Vagina (tissue), 2 donors: ENCODE data around the gene RFXAP.

Experiments used
- POLR2A ChIP-seq, 2 donors: fragments of 450-650 bp; IDR thresholded peaks; one replicate each; pipeline ENCODE4 v1.6.1; 2017; ENCODE audit warnings: antibody characterized with exemption in 2 of 2, mild to moderate bottlenecking in 2 of 2, moderate library complexity in 2 of 2
- TF ChIP-seq, protein P1 (sequence below), 3 experiments: fragments of 450-650 bp in 2 of 3; fragments of 200-600 bp in 1 of 3; sonication (generic) in 1 of 3; IDR thresholded peaks; one replicate each; pipeline ENCODE4 v1.5.1; 2017 to 2019; ENCODE audit warnings: antibody characterized with exemption in 3 of 3, mild to moderate bottlenecking in 2 of 3, moderate library complexity in 2 of 3

DNA sequence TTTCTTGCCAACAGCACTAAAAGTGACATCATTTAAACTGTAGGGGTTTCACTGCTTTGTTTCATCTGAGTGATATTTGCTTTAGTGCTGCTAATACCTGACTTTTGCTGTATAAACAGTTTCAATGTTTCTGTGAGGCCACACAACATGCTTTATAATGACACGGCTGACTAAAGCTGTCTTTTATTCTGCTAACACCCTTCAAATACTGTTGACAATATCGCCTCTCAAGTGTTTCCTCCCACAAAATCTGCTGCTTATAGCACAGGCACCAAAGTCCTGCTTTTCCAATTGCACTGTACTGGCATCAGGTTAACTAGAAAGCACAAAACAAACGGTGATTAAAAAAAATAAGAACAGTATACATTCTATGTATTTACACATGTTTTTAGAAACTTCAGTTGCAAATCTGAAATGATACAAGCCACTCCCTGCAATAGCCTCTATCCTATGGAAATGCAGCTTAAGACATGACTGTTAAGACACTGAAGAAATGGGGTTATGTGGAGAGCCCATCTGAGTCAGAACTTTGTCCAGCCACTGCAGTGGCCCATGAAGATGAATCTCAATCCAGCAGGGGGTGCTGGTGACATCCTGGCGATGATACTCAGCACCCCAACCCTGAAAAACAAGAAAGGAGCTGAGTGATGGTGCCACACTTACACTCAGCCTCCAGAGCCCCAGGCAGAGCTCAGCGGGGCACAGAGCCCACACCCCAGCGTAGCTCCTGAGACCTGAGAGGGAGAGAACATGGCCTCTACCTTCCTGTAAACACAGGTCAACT lies 29.4 kb downstream of the RFXAP start:
- TF ChIP-seq POLR2A (IDR thresholded peaks at IDR 0.05): no peak
- TF ChIP-seq, protein P1, sequence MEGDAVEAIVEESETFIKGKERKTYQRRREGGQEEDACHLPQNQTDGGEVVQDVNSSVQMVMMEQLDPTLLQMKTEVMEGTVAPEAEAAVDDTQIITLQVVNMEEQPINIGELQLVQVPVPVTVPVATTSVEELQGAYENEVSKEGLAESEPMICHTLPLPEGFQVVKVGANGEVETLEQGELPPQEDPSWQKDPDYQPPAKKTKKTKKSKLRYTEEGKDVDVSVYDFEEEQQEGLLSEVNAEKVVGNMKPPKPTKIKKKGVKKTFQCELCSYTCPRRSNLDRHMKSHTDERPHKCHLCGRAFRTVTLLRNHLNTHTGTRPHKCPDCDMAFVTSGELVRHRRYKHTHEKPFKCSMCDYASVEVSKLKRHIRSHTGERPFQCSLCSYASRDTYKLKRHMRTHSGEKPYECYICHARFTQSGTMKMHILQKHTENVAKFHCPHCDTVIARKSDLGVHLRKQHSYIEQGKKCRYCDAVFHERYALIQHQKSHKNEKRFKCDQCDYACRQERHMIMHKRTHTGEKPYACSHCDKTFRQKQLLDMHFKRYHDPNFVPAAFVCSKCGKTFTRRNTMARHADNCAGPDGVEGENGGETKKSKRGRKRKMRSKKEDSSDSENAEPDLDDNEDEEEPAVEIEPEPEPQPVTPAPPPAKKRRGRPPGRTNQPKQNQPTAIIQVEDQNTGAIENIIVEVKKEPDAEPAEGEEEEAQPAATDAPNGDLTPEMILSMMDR (IDR thresholded peaks at IDR 0.05): no peak
